Transverse colon (tissue), 3 donors: Measurements from ENCODE around the gene DNAAF5.

Experiments
- CTCF ChIP-seq, 5 experiments: fragments of 200-600 bp in 3 of 5; fragments of 450-650 bp in 2 of 5; sonication (generic) in 3 of 5; IDR thresholded peaks; 1 replicate in 2 of 5; 2 replicates in 3 of 5; pipeline ENCODE4 v1.5.1; 2016 to 2017; ENCODE audit warnings: antibody characterized with exemption in 5 of 5, inconsistent platforms in 3 of 5, mild to moderate bottlenecking in 2 of 5, moderate library complexity in 1 of 5
- POLR2A ChIP-seq: fragments of 450-650 bp; IDR thresholded peaks from one replicate; pipeline ENCODE4 v1.6.1; 2016; ENCODE audit warnings: antibody characterized with exemption, mild to moderate bottlenecking, moderate library complexity

GRCh38 chr7:770336-770735 is 43.8 kb downstream of the DNAAF5 start:
- TF ChIP-seq POLR2A (no peak), CTCF (IDR thresholded peaks at IDR 0.05) (no peak)
